ENCODE data around the gene BDH2. TPM values are rescaled to one million over a fixed set of nuclear protein-coding genes. Genes with fewer than 3 reads are reported as not detected.

Gene BDH2
- total RNA-seq, 1 experiment from 2014 or later = 40.2 TPM

DNA sequence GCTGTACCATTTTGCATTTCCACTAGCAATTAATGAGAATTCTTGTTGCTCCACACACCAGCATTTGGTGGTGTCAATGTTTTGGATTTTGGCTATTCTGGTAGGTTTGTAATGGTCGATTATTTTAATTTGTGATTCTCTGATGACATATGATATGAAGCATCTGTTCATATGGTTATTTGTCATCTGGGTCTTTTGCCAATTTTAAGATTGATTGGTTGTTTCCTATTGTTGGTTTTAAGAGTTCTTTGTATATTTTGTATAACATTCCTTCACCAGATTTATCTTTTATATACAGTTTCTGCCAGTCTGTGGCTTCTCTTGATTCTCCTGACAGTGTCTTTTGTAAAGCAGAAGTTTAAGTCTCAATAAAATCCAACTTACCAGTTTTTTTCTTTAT is 18.5 kb upstream of the BDH2 start:
- no peak overlapping the region for H3K18ac ChIP-seq (ENCODE audit: insufficient read length, low read depth, low read length)
- TF ChIP-seq, protein P1, sequence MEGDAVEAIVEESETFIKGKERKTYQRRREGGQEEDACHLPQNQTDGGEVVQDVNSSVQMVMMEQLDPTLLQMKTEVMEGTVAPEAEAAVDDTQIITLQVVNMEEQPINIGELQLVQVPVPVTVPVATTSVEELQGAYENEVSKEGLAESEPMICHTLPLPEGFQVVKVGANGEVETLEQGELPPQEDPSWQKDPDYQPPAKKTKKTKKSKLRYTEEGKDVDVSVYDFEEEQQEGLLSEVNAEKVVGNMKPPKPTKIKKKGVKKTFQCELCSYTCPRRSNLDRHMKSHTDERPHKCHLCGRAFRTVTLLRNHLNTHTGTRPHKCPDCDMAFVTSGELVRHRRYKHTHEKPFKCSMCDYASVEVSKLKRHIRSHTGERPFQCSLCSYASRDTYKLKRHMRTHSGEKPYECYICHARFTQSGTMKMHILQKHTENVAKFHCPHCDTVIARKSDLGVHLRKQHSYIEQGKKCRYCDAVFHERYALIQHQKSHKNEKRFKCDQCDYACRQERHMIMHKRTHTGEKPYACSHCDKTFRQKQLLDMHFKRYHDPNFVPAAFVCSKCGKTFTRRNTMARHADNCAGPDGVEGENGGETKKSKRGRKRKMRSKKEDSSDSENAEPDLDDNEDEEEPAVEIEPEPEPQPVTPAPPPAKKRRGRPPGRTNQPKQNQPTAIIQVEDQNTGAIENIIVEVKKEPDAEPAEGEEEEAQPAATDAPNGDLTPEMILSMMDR (conservative IDR thresholded peaks at IDR 0.05) = no peak
- no peak overlapping the region for H3T11ph ChIP-seq (ENCODE audit: low read length)
- no peak for DNase-seq
- H3K79me1 ChIP-seq (ENCODE audit: insufficient read depth, low read depth, low read length, poor library complexity, severe bottlenecking) = no peaks in the 10 kb centered on the region
- no peaks in the 10 kb centered on the region for H3K27me3 ChIP-seq (ENCODE audit: insufficient read depth, low read length)
- no peak overlapping the region for H3K4me2 ChIP-seq (ENCODE audit: insufficient read depth, insufficient read length, low read length)
- peaks cover 13 to 48% (median 39%) of the 10 kb centered on the region in 3 experiments; a peak in 6 of 7 replicates for H3K36me3 Mint-ChIP-seq (ENCODE audit: insufficient read depth in 1 of 3, low read depth in 3 of 3)
- H3K4me1 Mint-ChIP-seq = no peaks in the 10 kb centered on the region
- no peaks in the 10 kb centered on the region for H3K4me1 ChIP-seq (ENCODE audit: insufficient read depth, low read length)
- no peak overlapping the region for H3K14ac ChIP-seq (ENCODE audit: insufficient read depth, low read length)
- no peak overlapping the region for H3K56ac ChIP-seq (ENCODE audit: insufficient read length, low read depth, low read length)
- no peak overlapping the region for H2BK12ac ChIP-seq (ENCODE audit: insufficient read length, low read depth, low read length)
- H3K79me2 ChIP-seq (ENCODE audit: insufficient read depth, low read length) = no peaks in the 10 kb centered on the region
- no peak overlapping the region for H3K23ac ChIP-seq (ENCODE audit: insufficient read length, low read depth, low read length)
- no peak overlapping the region for H2AK5ac ChIP-seq (ENCODE audit: insufficient read length, low read length)
- no peak overlapping the region for H3K9ac ChIP-seq (ENCODE audit: extremely low read depth, insufficient read length, low read length)
- no peaks in the 10 kb centered on the region for H3K27me3 Mint-ChIP-seq (ENCODE audit: low read depth)
- H3K9me3 Mint-ChIP-seq = no peaks in the 10 kb centered on the region
- no peaks in the 10 kb centered on the region for H3K23me2 ChIP-seq (ENCODE audit: insufficient read length, low read depth, low read length, poor library complexity, severe bottlenecking)
- H2BK120ac ChIP-seq (ENCODE audit: low read depth, low read length, poor library complexity, severe bottlenecking) = no peak overlapping the region
- H3K9me3 ChIP-seq (ENCODE audit: control insufficient read depth, low read depth, low read length) = no peaks in the 10 kb centered on the region
- no peaks in the 10 kb centered on the region for H4K20me1 ChIP-seq (ENCODE audit: control insufficient read depth, insufficient read depth, insufficient read length)
- H2BK5ac ChIP-seq (ENCODE audit: insufficient read length, low read length) = no peak overlapping the region
- H2BK20ac ChIP-seq (ENCODE audit: low read depth, low read length, poor library complexity, severe bottlenecking) = no peak overlapping the region
- no peak overlapping the region for H3K27ac ChIP-seq (ENCODE audit: insufficient read length, low read depth, low read length)
- no peak overlapping the region for H4K8ac ChIP-seq (replicated peaks; ENCODE audit: insufficient read length, low read depth, low read length)
- no peak overlapping the region for H4K5ac ChIP-seq (ENCODE audit: insufficient read length, low read depth, low read length)
- WGBS (ENCODE audit: extremely low coverage, insufficient read length, low lambda C conversion rate) = no CpG with 5 or more reads among the region's 1 CpG
- no peak overlapping the region for H2BK15ac ChIP-seq (ENCODE audit: low read depth, low read length)
- H3K27ac Mint-ChIP-seq = no peak overlapping the region
- H3K4ac ChIP-seq (ENCODE audit: low read depth, low read length) = no peak overlapping the region
- no peak overlapping the region for H4K91ac ChIP-seq (ENCODE audit: insufficient read length, low read depth, low read length)
- H3K4me3 Mint-ChIP-seq = no peak overlapping the region
- no peak overlapping the region for H2AFZ ChIP-seq (ENCODE audit: low read length)

All from H9 (cell line).